ENCODE results near the gene SPSB3. TPM values are rescaled to one million over a fixed set of nuclear protein-coding genes. Genes with fewer than 3 reads are reported as not detected.
A peak's percentile ranks its signal among the peaks of the same experiment; 100 is the strongest.

The SPSB3 gene
- total and polyA plus RNA-seq, 2 of the 13 experiments (the other 11 are each of a cell fraction or from before 2014, with no cell fraction given) = 13.2 to 21.9 TPM

GRCh38 chr16:1825381-1825863 lies 43.1 kb upstream of the SPSB3 start (continued):
- TF ChIP-seq ZNF512 (CRISPR knock-in tag; IDR thresholded peaks at IDR 0.05) (no peak), MYPOP (CRISPR knock-in tag; IDR thresholded peaks at IDR 0.05) (peak; percentile 91), PAWR (CRISPR knock-in tag; IDR thresholded peaks at IDR 0.05; ENCODE audit: borderline replicate concordance) (no peak), ADNP (CRISPR knock-in tag; IDR thresholded peaks at IDR 0.05) (peak; percentile 95), MAF1 (CRISPR knock-in tag; IDR thresholded peaks at IDR 0.05; ENCODE audit: borderline replicate concordance) (peak; percentile 44; the same call in 1 of the 2 replicates), ZMYM3 (CRISPR knock-in tag; IDR thresholded peaks at IDR 0.05) (peak; percentile 99), ZSCAN25 (CRISPR knock-in tag; IDR thresholded peaks at IDR 0.05) (0 out of 2 replicates have a peak, but pooled peaks have one; percentile 42), NFIC (IDR thresholded peaks at IDR 0.05; ENCODE audit: low read length) (peak; percentile 49; the same call in 1 of the 2 replicates), MED13 (CRISPR knock-in tag; IDR thresholded peaks at IDR 0.05) (0 out of 2 replicates have a peak, but pooled peaks have one; percentile 26), SKIL (CRISPR knock-in tag; IDR thresholded peaks at IDR 0.05; ENCODE audit: borderline replicate concordance) (no peak), ZNF891 (CRISPR knock-in tag; IDR thresholded peaks at IDR 0.05) (0 out of 2 replicates have a peak, but pooled peaks have one; percentile 38)
- TF ChIP-seq, protein P1, sequence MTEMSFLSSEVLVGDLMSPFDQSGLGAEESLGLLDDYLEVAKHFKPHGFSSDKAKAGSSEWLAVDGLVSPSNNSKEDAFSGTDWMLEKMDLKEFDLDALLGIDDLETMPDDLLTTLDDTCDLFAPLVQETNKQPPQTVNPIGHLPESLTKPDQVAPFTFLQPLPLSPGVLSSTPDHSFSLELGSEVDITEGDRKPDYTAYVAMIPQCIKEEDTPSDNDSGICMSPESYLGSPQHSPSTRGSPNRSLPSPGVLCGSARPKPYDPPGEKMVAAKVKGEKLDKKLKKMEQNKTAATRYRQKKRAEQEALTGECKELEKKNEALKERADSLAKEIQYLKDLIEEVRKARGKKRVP (CRISPR knock-in tag; IDR thresholded peaks at IDR 0.05) = peak in 1 of 2 experiments; percentile 25; a peak in 1 of 4 replicates
- TF ChIP-seq, protein P2, sequence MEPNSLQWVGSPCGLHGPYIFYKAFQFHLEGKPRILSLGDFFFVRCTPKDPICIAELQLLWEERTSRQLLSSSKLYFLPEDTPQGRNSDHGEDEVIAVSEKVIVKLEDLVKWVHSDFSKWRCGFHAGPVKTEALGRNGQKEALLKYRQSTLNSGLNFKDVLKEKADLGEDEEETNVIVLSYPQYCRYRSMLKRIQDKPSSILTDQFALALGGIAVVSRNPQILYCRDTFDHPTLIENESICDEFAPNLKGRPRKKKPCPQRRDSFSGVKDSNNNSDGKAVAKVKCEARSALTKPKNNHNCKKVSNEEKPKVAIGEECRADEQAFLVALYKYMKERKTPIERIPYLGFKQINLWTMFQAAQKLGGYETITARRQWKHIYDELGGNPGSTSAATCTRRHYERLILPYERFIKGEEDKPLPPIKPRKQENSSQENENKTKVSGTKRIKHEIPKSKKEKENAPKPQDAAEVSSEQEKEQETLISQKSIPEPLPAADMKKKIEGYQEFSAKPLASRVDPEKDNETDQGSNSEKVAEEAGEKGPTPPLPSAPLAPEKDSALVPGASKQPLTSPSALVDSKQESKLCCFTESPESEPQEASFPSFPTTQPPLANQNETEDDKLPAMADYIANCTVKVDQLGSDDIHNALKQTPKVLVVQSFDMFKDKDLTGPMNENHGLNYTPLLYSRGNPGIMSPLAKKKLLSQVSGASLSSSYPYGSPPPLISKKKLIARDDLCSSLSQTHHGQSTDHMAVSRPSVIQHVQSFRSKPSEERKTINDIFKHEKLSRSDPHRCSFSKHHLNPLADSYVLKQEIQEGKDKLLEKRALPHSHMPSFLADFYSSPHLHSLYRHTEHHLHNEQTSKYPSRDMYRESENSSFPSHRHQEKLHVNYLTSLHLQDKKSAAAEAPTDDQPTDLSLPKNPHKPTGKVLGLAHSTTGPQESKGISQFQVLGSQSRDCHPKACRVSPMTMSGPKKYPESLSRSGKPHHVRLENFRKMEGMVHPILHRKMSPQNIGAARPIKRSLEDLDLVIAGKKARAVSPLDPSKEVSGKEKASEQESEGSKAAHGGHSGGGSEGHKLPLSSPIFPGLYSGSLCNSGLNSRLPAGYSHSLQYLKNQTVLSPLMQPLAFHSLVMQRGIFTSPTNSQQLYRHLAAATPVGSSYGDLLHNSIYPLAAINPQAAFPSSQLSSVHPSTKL (CRISPR knock-in tag; IDR thresholded peaks at IDR 0.05) = peak; percentile 46; the same call in 1 of the 2 replicates
- TF ChIP-seq, protein P3, sequence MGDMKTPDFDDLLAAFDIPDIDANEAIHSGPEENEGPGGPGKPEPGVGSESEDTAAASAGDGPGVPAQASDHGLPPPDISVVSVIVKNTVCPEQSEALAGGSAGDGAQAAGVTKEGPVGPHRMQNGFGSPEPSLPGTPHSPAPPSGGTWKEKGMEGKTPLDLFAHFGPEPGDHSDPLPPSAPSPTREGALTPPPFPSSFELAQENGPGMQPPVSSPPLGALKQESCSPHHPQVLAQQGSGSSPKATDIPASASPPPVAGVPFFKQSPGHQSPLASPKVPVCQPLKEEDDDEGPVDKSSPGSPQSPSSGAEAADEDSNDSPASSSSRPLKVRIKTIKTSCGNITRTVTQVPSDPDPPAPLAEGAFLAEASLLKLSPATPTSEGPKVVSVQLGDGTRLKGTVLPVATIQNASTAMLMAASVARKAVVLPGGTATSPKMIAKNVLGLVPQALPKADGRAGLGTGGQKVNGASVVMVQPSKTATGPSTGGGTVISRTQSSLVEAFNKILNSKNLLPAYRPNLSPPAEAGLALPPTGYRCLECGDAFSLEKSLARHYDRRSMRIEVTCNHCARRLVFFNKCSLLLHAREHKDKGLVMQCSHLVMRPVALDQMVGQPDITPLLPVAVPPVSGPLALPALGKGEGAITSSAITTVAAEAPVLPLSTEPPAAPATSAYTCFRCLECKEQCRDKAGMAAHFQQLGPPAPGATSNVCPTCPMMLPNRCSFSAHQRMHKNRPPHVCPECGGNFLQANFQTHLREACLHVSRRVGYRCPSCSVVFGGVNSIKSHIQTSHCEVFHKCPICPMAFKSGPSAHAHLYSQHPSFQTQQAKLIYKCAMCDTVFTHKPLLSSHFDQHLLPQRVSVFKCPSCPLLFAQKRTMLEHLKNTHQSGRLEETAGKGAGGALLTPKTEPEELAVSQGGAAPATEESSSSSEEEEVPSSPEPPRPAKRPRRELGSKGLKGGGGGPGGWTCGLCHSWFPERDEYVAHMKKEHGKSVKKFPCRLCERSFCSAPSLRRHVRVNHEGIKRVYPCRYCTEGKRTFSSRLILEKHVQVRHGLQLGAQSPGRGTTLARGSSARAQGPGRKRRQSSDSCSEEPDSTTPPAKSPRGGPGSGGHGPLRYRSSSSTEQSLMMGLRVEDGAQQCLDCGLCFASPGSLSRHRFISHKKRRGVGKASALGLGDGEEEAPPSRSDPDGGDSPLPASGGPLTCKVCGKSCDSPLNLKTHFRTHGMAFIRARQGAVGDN (CRISPR knock-in tag; IDR thresholded peaks at IDR 0.05) = peak; percentile 54

Data from HepG2 (cell line).